ENCODE results near the gene LZTS3.

Gene LZTS3

GRCh38 chr20:3146732-3147341, 26.5 kb downstream of the LZTS3 start:
- Histone ChIP-seq H3K4me2 (ENCODE audit: low read depth, low read length, poor library complexity, severe bottlenecking) (no peak overlapping the region), H3K9ac (ENCODE audit: low read length) (no peak overlapping the region), H3K36me3 (ENCODE audit: low read length) (peaks cover 8% of the 10 kb centered on the region; the same call in 1 of the 2 replicates), H4K20me1 (ENCODE audit: low read depth, low read length) (peaks cover 4% of the 10 kb centered on the region; the same call in 1 of the 2 replicates), H3K79me2 (ENCODE audit: insufficient read depth, low read length) (peaks cover 63% of the 10 kb centered on the region), H3K9me3 (ENCODE audit: insufficient read depth, low read length) (no peaks in the 10 kb centered on the region), H3K4me3 (ENCODE audit: insufficient read depth, low read length, poor library complexity, severe bottlenecking) (no peak overlapping the region), H2AFZ (ENCODE audit: low read depth, low read length, severe bottlenecking) (no peak overlapping the region), H3K9me2 (replicated peaks; ENCODE audit: insufficient read depth, low read length) (no peaks in the 10 kb centered on the region), H3K27ac (ENCODE audit: low read depth, low read length) (no peak overlapping the region), H3K27me3 (ENCODE audit: low read length) (no peaks in the 10 kb centered on the region), H3F3A (ENCODE audit: insufficient read depth) (no peaks in the 10 kb centered on the region)
- TF ChIP-seq CTCF (IDR thresholded peaks at IDR 0.05; ENCODE audit: insufficient read depth, low read length, poor library complexity, severe bottlenecking), result no peak
- no peak for TF ChIP-seq EZH2phosphoT487 (conservative IDR thresholded peaks at IDR 0.05; ENCODE audit: low read length)

GRCh38 chr20:3141757-3142156, 31.6 kb downstream of the LZTS3 start:
- H3K9me2 ChIP-seq (replicated peaks; ENCODE audit: insufficient read depth, low read length), result no peaks in the 10 kb centered on the region
- H3K27ac ChIP-seq (ENCODE audit: low read depth, low read length), result no peak overlapping the region
- TF ChIP-seq EZH2phosphoT487 (conservative IDR thresholded peaks at IDR 0.05; ENCODE audit: low read length) (no peak), CTCF (IDR thresholded peaks at IDR 0.05; ENCODE audit: insufficient read depth, low read length, poor library complexity, severe bottlenecking) (no peak)
- H3K4me3 ChIP-seq (ENCODE audit: insufficient read depth, low read length, poor library complexity, severe bottlenecking), result no peak overlapping the region
- peaks cover 19% of the 10 kb centered on the region for H3K79me2 ChIP-seq (ENCODE audit: insufficient read depth, low read length)
- H3F3A ChIP-seq (ENCODE audit: insufficient read depth), result no peaks in the 10 kb centered on the region
- H3K9ac ChIP-seq (ENCODE audit: low read length), result no peak overlapping the region
- H3K36me3 ChIP-seq (ENCODE audit: low read length), result no peaks in the 10 kb centered on the region
- H3K27me3 ChIP-seq (ENCODE audit: low read length), result no peaks in the 10 kb centered on the region
- H2AFZ ChIP-seq (ENCODE audit: low read depth, low read length, severe bottlenecking), result no peak overlapping the region
- H4K20me1 ChIP-seq (ENCODE audit: low read depth, low read length), result no peaks in the 10 kb centered on the region
- H3K4me2 ChIP-seq (ENCODE audit: low read depth, low read length, poor library complexity, severe bottlenecking), result no peak overlapping the region
- H3K9me3 ChIP-seq (ENCODE audit: insufficient read depth, low read length), result no peaks in the 10 kb centered on the region

GRCh38 chr20:3137492-3137891, 35.9 kb downstream of the LZTS3 start:
- no peaks in the 10 kb centered on the region for H3K36me3 ChIP-seq (ENCODE audit: low read length)
- H3K9me3 ChIP-seq (ENCODE audit: insufficient read depth, low read length), result no peaks in the 10 kb centered on the region
- H3K4me3 ChIP-seq (ENCODE audit: insufficient read depth, low read length, poor library complexity, severe bottlenecking), result no peak overlapping the region

More at GRCh38 chr20:3137492-3137891, 35.9 kb downstream of the LZTS3 start:
- H2AFZ ChIP-seq (ENCODE audit: low read depth, low read length, severe bottlenecking), result no peak overlapping the region
- H3K79me2 ChIP-seq (ENCODE audit: insufficient read depth, low read length), result no peaks in the 10 kb centered on the region
- no peak overlapping the region for H3K27ac ChIP-seq (ENCODE audit: low read depth, low read length)
- H3F3A ChIP-seq (ENCODE audit: insufficient read depth), result no peaks in the 10 kb centered on the region
- H4K20me1 ChIP-seq (ENCODE audit: low read depth, low read length), result no peaks in the 10 kb centered on the region
- no peaks in the 10 kb centered on the region for H3K27me3 ChIP-seq (ENCODE audit: low read length)
- no peak for TF ChIP-seq CTCF (IDR thresholded peaks at IDR 0.05; ENCODE audit: insufficient read depth, low read length, poor library complexity, severe bottlenecking)
- H3K9me2 ChIP-seq (replicated peaks; ENCODE audit: insufficient read depth, low read length), result no peaks in the 10 kb centered on the region
- H3K4me2 ChIP-seq (ENCODE audit: low read depth, low read length, poor library complexity, severe bottlenecking), result no peak overlapping the region
- no peak overlapping the region for H3K9ac ChIP-seq (ENCODE audit: low read length)

Data from SU-DHL-6 (cell line).